ENCODE data around the gene DRGX.

DNA sequence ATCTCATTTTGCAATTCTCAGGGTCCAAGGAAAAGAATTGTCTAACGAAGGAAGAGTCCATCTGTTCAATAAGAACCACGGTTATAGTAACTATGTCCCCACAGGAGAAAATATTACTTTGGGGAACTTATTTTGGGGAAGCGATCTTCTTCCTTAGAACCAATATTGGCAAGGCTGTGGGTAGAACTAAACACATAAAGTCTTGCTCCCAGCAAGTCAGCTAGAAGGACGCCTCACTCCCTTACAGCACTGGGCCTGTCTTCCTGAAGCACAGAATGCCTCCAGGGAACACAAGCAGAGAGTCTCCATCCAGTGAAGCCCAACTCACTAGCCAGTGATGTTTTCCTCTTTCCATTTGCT lies 66.8 kb downstream of the DRGX start:
- no peak for TF ChIP-seq POLR2A (IDR thresholded peaks at IDR 0.05; ENCODE audit: insufficient read depth in 1 of 2, low read depth in 2 of 2, low read length in 2 of 2)
- no peak for TF ChIP-seq ZBTB8A (CRISPR knock-in tag; IDR thresholded peaks at IDR 0.05; ENCODE audit: borderline replicate concordance, low read depth)
- TF ChIP-seq IRF9 (CRISPR knock-in tag; IDR thresholded peaks at IDR 0.05; ENCODE audit: borderline replicate concordance) = no peak
- TF ChIP-seq, protein P1, sequence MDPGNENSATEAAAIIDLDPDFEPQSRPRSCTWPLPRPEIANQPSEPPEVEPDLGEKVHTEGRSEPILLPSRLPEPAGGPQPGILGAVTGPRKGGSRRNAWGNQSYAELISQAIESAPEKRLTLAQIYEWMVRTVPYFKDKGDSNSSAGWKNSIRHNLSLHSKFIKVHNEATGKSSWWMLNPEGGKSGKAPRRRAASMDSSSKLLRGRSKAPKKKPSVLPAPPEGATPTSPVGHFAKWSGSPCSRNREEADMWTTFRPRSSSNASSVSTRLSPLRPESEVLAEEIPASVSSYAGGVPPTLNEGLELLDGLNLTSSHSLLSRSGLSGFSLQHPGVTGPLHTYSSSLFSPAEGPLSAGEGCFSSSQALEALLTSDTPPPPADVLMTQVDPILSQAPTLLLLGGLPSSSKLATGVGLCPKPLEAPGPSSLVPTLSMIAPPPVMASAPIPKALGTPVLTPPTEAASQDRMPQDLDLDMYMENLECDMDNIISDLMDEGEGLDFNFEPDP (CRISPR knock-in tag; conservative IDR thresholded peaks at IDR 0.05) = no peak
- TF ChIP-seq, protein P2, sequence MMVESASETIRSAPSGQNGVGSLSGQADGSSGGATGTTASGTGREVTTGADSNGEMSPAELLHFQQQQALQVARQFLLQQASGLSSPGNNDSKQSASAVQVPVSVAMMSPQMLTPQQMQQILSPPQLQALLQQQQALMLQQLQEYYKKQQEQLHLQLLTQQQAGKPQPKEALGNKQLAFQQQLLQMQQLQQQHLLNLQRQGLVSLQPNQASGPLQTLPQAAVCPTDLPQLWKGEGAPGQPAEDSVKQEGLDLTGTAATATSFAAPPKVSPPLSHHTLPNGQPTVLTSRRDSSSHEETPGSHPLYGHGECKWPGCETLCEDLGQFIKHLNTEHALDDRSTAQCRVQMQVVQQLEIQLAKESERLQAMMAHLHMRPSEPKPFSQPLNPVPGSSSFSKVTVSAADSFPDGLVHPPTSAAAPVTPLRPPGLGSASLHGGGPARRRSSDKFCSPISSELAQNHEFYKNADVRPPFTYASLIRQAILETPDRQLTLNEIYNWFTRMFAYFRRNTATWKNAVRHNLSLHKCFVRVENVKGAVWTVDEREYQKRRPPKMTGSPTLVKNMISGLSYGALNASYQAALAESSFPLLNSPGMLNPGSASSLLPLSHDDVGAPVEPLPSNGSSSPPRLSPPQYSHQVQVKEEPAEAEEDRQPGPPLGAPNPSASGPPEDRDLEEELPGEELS (CRISPR knock-in tag; IDR thresholded peaks at IDR 0.05) = no peak
- no peak for TF ChIP-seq NFE2L2 (IDR thresholded peaks at IDR 0.05; ENCODE audit: low read length)
- TF ChIP-seq CHD4 (IDR thresholded peaks at IDR 0.05; ENCODE audit: borderline replicate concordance, low read length) = no peak
- TF ChIP-seq TBL1XR1 (IDR thresholded peaks at IDR 0.05; ENCODE audit: borderline replicate concordance, low read length, partially characterized antibody) = no peak
- TF ChIP-seq CTCF (CRISPR knock-in tag; IDR thresholded peaks at IDR 0.05) = no peak
- no peak for TF ChIP-seq YY1 (IDR thresholded peaks at IDR 0.05; ENCODE audit: insufficient read depth, insufficient replicate concordance, low read depth, low read length)
- TF ChIP-seq ZBTB49 (CRISPR knock-in tag; IDR thresholded peaks at IDR 0.05; ENCODE audit: borderline replicate concordance) = no peak
- TF ChIP-seq PAX8 (CRISPR knock-in tag; IDR thresholded peaks at IDR 0.05; ENCODE audit: borderline replicate concordance) = no peak

Measured in HepG2 (cell line).